Measurements from ENCODE around the gene ADNP. TPM values are rescaled to one million over a fixed set of nuclear protein-coding genes. Genes with fewer than 3 reads are reported as not detected.
A peak's percentile ranks its signal among the peaks of the same experiment; 100 is the strongest.

Gene ADNP
- 143 and 144 TPM in 2 replicates for total RNA-seq (2021)
- long read RNA-seq, full-length matches to known transcripts, result 4 of 67 reads
- long read RNA-seq, partial matches to known transcripts, result 12 of 67 reads
- long read RNA-seq, other reads (novel, unspliced or antisense), result 51 of 67 reads

- peak within 1 kb of the TSS; percentile 100 for H3K14ac ChIP-seq (ENCODE audit: insufficient read depth, low read length)
- WGBS (ENCODE audit: extremely low coverage, insufficient read length, low lambda C conversion rate), result no CpG with 5 or more reads among the region's 58 CpGs
- H2BK12ac ChIP-seq (ENCODE audit: insufficient read length, low read depth, low read length), result peak within 1 kb of the TSS; percentile 90
- H3K79me1 ChIP-seq (ENCODE audit: insufficient read depth, low read depth, low read length, poor library complexity, severe bottlenecking), result no peaks in the 10 kb centered on the region
- H3K27me3 ChIP-seq (ENCODE audit: insufficient read depth, low read length), result no peaks in the 10 kb centered on the region
- H2AK5ac ChIP-seq (ENCODE audit: insufficient read length, low read length), result peak within 1 kb of the TSS; percentile 67
- H2BK15ac ChIP-seq (ENCODE audit: low read depth, low read length), result no peak within 1 kb of the TSS
- no peak within 1 kb of the TSS for H2AFZ ChIP-seq (ENCODE audit: low read length)
- no peak within 1 kb of the TSS for H2BK5ac ChIP-seq (ENCODE audit: insufficient read length, low read length)
- H3K23ac ChIP-seq (ENCODE audit: insufficient read length, low read depth, low read length), result no peak within 1 kb of the TSS
- peak within 1 kb of the TSS; percentile 93 for H3K4me2 ChIP-seq (ENCODE audit: insufficient read depth, insufficient read length, low read length)
- H3K4ac ChIP-seq (ENCODE audit: low read depth, low read length), result no peak within 1 kb of the TSS; the same call in 1 of the 2 replicates
- H4K20me1 ChIP-seq (ENCODE audit: control insufficient read depth, insufficient read depth, insufficient read length), result no peaks in the 10 kb centered on the region
- Mint-ChIP-seq H3K27ac (peak within 1 kb of the TSS; percentile 98 to 100 (median 99)), H3K36me3 (ENCODE audit: insufficient read depth in 1 of 3, low read depth in 3 of 3) (peaks cover 35 to 81% (median 68%) of the 10 kb centered on the region in 3 experiments), H3K4me3 (peak within 1 kb of the TSS; percentile 92 to 95), H3K9me3 (peaks cover 0 to 7% of the 10 kb centered on the region in 2 experiments; a peak in 2 of 5 replicates), H3K27me3 (ENCODE audit: low read depth) (no peaks in the 10 kb centered on the region), H3K4me1 (peaks cover 28 to 37% of the 10 kb centered on the region in 2 experiments)
- H3K4me1 ChIP-seq (ENCODE audit: insufficient read depth, low read length), result peaks cover 6% of the 10 kb centered on the region
- peaks cover 14% of the 10 kb centered on the region for H3K23me2 ChIP-seq (ENCODE audit: insufficient read length, low read depth, low read length, poor library complexity, severe bottlenecking)
- peak; percentile 68 for TF ChIP-seq CTCF (conservative IDR thresholded peaks at IDR 0.05)
- H4K8ac ChIP-seq (replicated peaks; ENCODE audit: insufficient read length, low read depth, low read length), result no peak within 1 kb of the TSS
- H2BK120ac ChIP-seq (ENCODE audit: low read depth, low read length, poor library complexity, severe bottlenecking), result peak within 1 kb of the TSS; percentile 96
- H3K27ac ChIP-seq (ENCODE audit: insufficient read length, low read depth, low read length), result peak within 1 kb of the TSS; percentile 73
- H3K18ac ChIP-seq (ENCODE audit: insufficient read length, low read depth, low read length), result peak within 1 kb of the TSS; percentile 100
- no peak within 1 kb of the TSS for H2BK20ac ChIP-seq (ENCODE audit: low read depth, low read length, poor library complexity, severe bottlenecking)
- peak within 1 kb of the TSS; percentile 96 for H3T11ph ChIP-seq (ENCODE audit: low read length)
- no peak within 1 kb of the TSS for H4K91ac ChIP-seq (ENCODE audit: insufficient read length, low read depth, low read length)
- peak; percentile 92 for DNase-seq
- H3K9me3 ChIP-seq (ENCODE audit: control insufficient read depth, low read depth, low read length), result no peaks in the 10 kb centered on the region
- peak within 1 kb of the TSS; percentile 100 for H3K9ac ChIP-seq (ENCODE audit: extremely low read depth, insufficient read length, low read length)
- peaks cover 28% of the 10 kb centered on the region for H3K79me2 ChIP-seq (ENCODE audit: insufficient read depth, low read length)
- peak within 1 kb of the TSS; percentile 73 for H4K5ac ChIP-seq (ENCODE audit: insufficient read length, low read depth, low read length)
- peak within 1 kb of the TSS; percentile 66 for H3K56ac ChIP-seq (ENCODE audit: insufficient read length, low read depth, low read length)
These were observed at the start of gene ADNP for GRCh38 chr20:50931306-50932015. Gene ADNP, minus strand, starts transcription at chr20:50931437. Its CDS starts 27,441 bp downstream, at chr20:50903996.
